ENCODE data around the gene RAB3D. TPM values are rescaled to one million over a fixed set of nuclear protein-coding genes. Genes with fewer than 3 reads are reported as not detected.

The RAB3D gene
- total and polyA plus RNA-seq, 10 of the 15 experiments (the other 5 are each of a cell fraction or from before 2014, with no cell fraction given): 1.1 to 15.7 (median 6.2) TPM

GRCh38 chr19:11330127-11330526 lies 9.3 kb downstream of the RAB3D start:
- no peak overlapping the region for H2AFZ ChIP-seq (ENCODE audit: control insufficient read depth, low read depth, low read length)
- H4K20me1 ChIP-seq (ENCODE audit: control insufficient read depth, insufficient read depth): no peaks in the 10 kb centered on the region
- H3K4me2 ChIP-seq (ENCODE audit: control insufficient read depth, insufficient read depth): no peak overlapping the region
- no peaks in the 10 kb centered on the region for H3K27me3 ChIP-seq (replicated peaks in 1 of 2; ENCODE audit: control insufficient read depth in 2 of 2, insufficient read depth in 2 of 2, low read length in 1 of 2)
- ATAC-seq (no peak), DNase-seq (ENCODE audit: low read depth, low spot score) (no peak), FAIRE-seq (no peak)
- H3K36me3 ChIP-seq (ENCODE audit: control insufficient read depth in 2 of 2, insufficient read depth in 2 of 2, low read length in 1 of 2): peaks cover 0 to 10% of the 10 kb centered on the region in 2 experiments; a peak in 2 of 4 replicates
- no peak overlapping the region for H3K4me3 ChIP-seq
- in situ Hi-C loops (cut with MboI) (no loop called here), intact Hi-C loops (cut with micrococcal nuclease; ENCODE audit: unreplicated experiment) (no loop called here)
- POLR2A ChIA-PET: no interaction called here
- H3K9ac ChIP-seq (ENCODE audit: control insufficient read depth, insufficient read depth, low read length): no peak overlapping the region
- no peak overlapping the region for H3K27ac ChIP-seq (ENCODE audit: control insufficient read depth, insufficient read depth)
- CTCF ChIA-PET: no interaction called here
- no TSS peak for BruUV-seq (replicated peaks)
- SMC1A ChIA-PET (ENCODE audit: uncharacterized antibody, unreplicated experiment): no interaction called here
- H3K4me1 ChIP-seq (ENCODE audit: control insufficient read depth, insufficient read depth, low read length): no peaks in the 10 kb centered on the region; the same call in 1 of the 2 replicates
- RAD21 ChIA-PET (ENCODE audit: unreplicated experiment): no interaction called here
- 88% methylated on average over 4 of the region's 4 CpGs for WGBS (ENCODE audit: insufficient coverage, insufficient replicate concordance, low lambda C conversion rate, missing lambda C conversion rate)
- H3K9me3 ChIP-seq (replicated peaks; ENCODE audit: control insufficient read depth, insufficient read depth, low read length): no peaks in the 10 kb centered on the region; the same call in 2 of the 3 replicates
- H3K79me2 ChIP-seq (ENCODE audit: control insufficient read depth, insufficient read depth, low read length): no peaks in the 10 kb centered on the region
- TF ChIP-seq ZNF622 (IDR thresholded peaks at IDR 0.05): no peak

GRCh38 chr19:11325544-11325943 lies 13.9 kb downstream of the RAB3D start:
- DNase-seq (ENCODE audit: low read depth, low spot score) (no peak), FAIRE-seq (no peak), ATAC-seq (no peak)
- Histone ChIP-seq H3K9me3 (replicated peaks; ENCODE audit: control insufficient read depth, insufficient read depth, low read length) (no peaks in the 10 kb centered on the region), H3K9ac (ENCODE audit: control insufficient read depth, insufficient read depth, low read length) (no peak overlapping the region), H3K79me2 (ENCODE audit: control insufficient read depth, insufficient read depth, low read length) (no peaks in the 10 kb centered on the region), H3K27ac (ENCODE audit: control insufficient read depth, insufficient read depth) (no peak overlapping the region), H4K20me1 (ENCODE audit: control insufficient read depth, insufficient read depth) (no peaks in the 10 kb centered on the region), H2AFZ (ENCODE audit: control insufficient read depth, low read depth, low read length) (no peak overlapping the region), H3K4me2 (ENCODE audit: control insufficient read depth, insufficient read depth) (no peak overlapping the region), H3K4me1 (ENCODE audit: control insufficient read depth, insufficient read depth, low read length) (peaks cover 36% of the 10 kb centered on the region), H3K36me3 (ENCODE audit: control insufficient read depth in 2 of 2, insufficient read depth in 2 of 2, low read length in 1 of 2) (peaks cover 0 to 5% of the 10 kb centered on the region in 2 experiments; a peak in 2 of 4 replicates), H3K4me3 (no peak overlapping the region), H3K27me3 (replicated peaks in 1 of 2; ENCODE audit: control insufficient read depth in 2 of 2, insufficient read depth in 2 of 2, low read length in 1 of 2) (no peaks in the 10 kb centered on the region)
- ChIA-PET CTCF (interaction anchor here (1.3 kb wide), 1 partner anchor 50 kb away, joined by 3 read pairs; no protein-coding TSS in a partner anchor), SMC1A (ENCODE audit: uncharacterized antibody, unreplicated experiment) (interaction anchor here (0.7 to 2.0 kb wide), 2 partner anchors 21 to 262 kb away, joined by 3 to 4 read pairs; partner anchors contain the start of genes CCDC159 and TMEM205), POLR2A (no interaction called here), RAD21 (ENCODE audit: unreplicated experiment) (interaction anchor here (1.1 to 1.3 kb wide), 3 partner anchors 14 to 49 kb away, joined by 3 to 4 read pairs (median 3); partner anchors contain the start of genes CCDC159, RAB3D, SWSAP1 and TMEM205)
- BruUV-seq (replicated peaks): no TSS peak
- intact Hi-C loops (cut with micrococcal nuclease; ENCODE audit: unreplicated experiment): no loop called here
- in situ Hi-C loops (cut with MboI): no loop called here
- no peak for TF ChIP-seq POU2F2 (IDR thresholded peaks at IDR 0.05; ENCODE audit: borderline replicate concordance, low read depth, low read length)
- TF ChIP-seq NFXL1 (IDR thresholded peaks at IDR 0.05; ENCODE audit: borderline replicate concordance): no peak
- no peak for TF ChIP-seq MYC (IDR thresholded peaks at IDR 0.05; ENCODE audit: insufficient read depth, insufficient read length, insufficient replicate concordance, low read length, severe bottlenecking)
- no peak for TF ChIP-seq RCOR1 (conservative IDR thresholded peaks at IDR 0.05; ENCODE audit: low read depth, low read length)
- TF ChIP-seq MEF2B (IDR thresholded peaks at IDR 0.05; ENCODE audit: partially characterized antibody, poor library complexity, severe bottlenecking): no peak
- WGBS (ENCODE audit: insufficient coverage, insufficient replicate concordance, low lambda C conversion rate, missing lambda C conversion rate): 98% methylated on average over 7 of the region's 7 CpGs

All from GM12878 (cell line).